ENCODE results near the gene MUC13.

MUC13 gene

DNA sequence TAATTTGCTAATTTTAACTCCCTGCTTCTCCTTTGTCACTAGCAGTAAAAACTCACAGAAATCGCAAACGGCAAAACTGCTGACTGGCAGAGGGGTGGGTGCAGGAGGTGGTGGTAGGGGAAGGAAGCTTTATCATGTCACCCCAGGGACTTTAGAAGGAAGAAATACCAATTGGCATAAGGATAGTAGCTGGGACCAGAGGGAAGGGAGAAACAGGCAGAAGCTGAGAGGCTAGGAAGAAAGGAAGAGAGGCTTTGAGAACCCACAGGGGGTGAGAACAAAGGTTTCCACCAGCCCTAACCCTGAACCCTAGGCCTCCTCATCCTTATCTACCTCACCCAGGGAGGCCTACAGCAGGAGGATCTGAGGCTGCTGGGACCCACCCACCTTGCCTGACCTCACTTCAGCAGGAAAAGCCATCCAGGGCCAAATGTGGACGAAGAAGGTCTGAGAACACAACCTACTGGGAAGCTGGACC lies 58.1 kb downstream of the MUC13 start:
- no peak for DNase-seq (ENCODE audit: low read depth)

- DNase-seq (ENCODE audit: low read depth) = no peak
Observed at GRCh38 chr3:124873226-124873625, 61.3 kb downstream of the MUC13 start.

- DNase-seq (ENCODE audit: low read depth) = no peak
Observed at GRCh38 chr3:124867511-124867910, 67.0 kb downstream of the MUC13 start.

- no peak for DNase-seq (ENCODE audit: low read depth)
Observed at GRCh38 chr3:124862006-124862405, 72.5 kb downstream of the MUC13 start.

DNA sequence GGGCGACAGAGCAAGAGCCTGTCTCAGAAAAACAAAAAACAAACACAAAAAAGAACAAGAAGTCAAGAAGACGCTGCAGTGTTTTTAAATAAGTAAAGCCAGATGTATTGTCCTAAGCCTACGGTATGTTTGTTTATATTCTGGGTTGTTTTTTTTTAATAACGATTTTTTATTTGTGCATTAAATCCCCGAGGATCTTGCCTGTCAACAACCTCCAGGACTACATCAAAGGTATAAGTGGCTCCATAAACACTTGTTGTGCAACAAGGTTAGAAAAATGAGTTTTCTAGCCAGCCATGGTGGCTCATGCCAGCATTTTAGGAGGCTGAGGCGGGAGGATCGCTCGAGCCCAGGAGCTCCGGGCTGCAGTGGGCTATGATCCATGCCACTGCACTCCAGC lies 73.5 kb downstream of the MUC13 start:
- DNase-seq (ENCODE audit: low read depth) = peak; percentile 82

GRCh38 chr3:124860599-124860998 lies 74.0 kb downstream of the MUC13 start:
- peak; percentile 97 for DNase-seq (ENCODE audit: low read depth)

DNA sequence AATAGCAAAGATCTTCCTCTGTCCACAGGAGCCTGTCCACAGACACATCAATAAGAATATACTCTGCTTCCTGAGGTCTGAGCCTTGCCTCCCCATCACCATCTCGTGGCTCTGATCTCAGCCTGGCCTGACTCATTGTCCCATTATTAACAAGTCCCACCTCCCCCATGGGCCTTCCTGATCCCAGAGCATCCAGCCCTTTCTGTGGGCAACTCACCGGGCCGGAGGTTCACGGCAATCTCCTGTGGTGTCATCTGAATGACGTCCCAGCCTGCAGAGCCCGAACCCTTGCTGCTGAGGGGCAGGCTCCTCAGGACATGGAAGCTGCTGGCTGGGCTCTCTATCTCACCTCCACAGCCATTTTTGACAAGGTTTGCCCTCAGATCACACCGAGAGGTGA lies 75.5 kb downstream of the MUC13 start:
- peak; percentile 50 for DNase-seq (ENCODE audit: low read depth)

DNA sequence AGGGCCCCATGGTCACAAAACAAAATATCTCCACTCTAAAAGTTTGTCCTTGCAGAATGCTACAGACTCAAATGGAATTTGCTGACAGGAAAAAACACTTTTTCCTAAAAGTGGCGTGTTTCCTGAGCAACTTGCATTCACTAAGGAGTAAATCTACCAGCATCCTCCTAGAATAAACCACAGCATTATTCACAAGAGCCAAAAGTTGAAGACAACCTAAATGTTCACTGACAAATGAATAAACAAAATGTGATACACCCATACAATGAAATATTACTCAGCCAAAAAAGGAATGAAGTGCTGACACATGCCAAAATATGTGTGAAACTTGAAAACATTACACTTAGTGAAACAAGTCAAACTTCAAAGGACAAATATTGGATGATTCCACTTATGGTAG lies 76.3 kb downstream of the MUC13 start:
- DNase-seq (ENCODE audit: low read depth) = peak; percentile 80

DNA sequence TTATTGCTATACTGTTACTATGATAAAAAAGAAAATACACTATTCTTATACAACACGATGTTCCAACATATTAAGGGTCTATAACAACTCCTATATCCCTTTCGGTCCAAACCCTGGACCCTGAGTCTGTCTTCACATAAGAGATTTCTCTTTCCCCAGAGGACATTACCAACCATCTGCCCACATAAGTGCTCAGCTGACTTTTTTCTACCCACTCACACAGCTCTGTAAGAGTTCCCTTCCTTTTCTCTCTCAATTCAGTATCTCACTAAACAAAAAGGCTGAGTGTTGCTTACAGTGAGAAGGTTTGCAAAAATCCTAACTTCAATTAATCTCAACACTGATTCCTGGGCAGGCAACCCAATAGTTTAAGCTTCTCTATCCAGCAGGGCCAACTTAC lies 77.9 kb downstream of the MUC13 start:
- DNase-seq (ENCODE audit: low read depth) = no peak
